H1 (cell line): ENCODE results near the gene CNOT3. TPM values are rescaled to one million over a fixed set of nuclear protein-coding genes. Genes with fewer than 3 reads are reported as not detected.

Source experiments
- CTCF ChIA-PET: fragments of 300-600 bp; sonication (Branson Sonifier 250); formaldehyde crosslinking; loops from one replicate; lab custom pipeline; 2021; ENCODE audit not compliant: partially characterized antibody; lab: Charles Lee
- POLR2A ChIA-PET: fragments of 300-600 bp; sonication (Branson Sonifier 250); formaldehyde crosslinking; loops from one replicate; lab custom pipeline; 2021; ENCODE audit warnings: inconsistent platforms; ENCODE audit not compliant: partially characterized antibody; lab: Charles Lee
- DNase-seq, 2 experiments: peaks; one replicate each; pipeline versions ENCODE4 v3.0.0 to v3.0.0-alpha.2; 2010 to 2022; ENCODE audit warnings: low spot score in 2 of 2, low read depth in 1 of 2, mixed read lengths in 1 of 2
- FAIRE-seq: peaks from 2 replicates; lab custom pipeline; 2011; peaks lifted over from hg19 to GRCh38; lab: Jason Lieb, UNC
- H2AFZ ChIP-seq: 2 replicates; pipeline ENCODE4 v1.8.1; 2012; ENCODE audit warnings: low read length, inconsistent platforms
- H2AK5ac ChIP-seq: 2 replicates; pipeline ENCODE4 v1.6.1; 2013; ENCODE audit warnings: low read depth, low read length
- H2BK120ac ChIP-seq: replicated peaks from 2 replicates; pipeline ENCODE3; 2013; ENCODE audit warnings: low read depth, low read length, inconsistent platforms
- H2BK12ac ChIP-seq: 2 replicates; pipeline ENCODE4 v1.6.1; 2013; ENCODE audit warnings: low read depth, low read length
- H2BK15ac ChIP-seq: 2 replicates; pipeline ENCODE4 v1.6.1; 2013; ENCODE audit warnings: low read length
- H2BK20ac ChIP-seq: 2 replicates; pipeline ENCODE4 v1.6.1; 2013; ENCODE audit warnings: low read length
- H2BK5ac ChIP-seq: 2 replicates; pipeline ENCODE4 v1.6.1; 2013; ENCODE audit warnings: low read depth, low read length
- H3K14ac ChIP-seq: 2 replicates; pipeline ENCODE4 v1.6.1; 2013; ENCODE audit warnings: inconsistent platforms; ENCODE audit not compliant: insufficient read length
- H3K18ac ChIP-seq: 2 replicates; pipeline ENCODE4 v1.6.1; 2013; ENCODE audit warnings: low read length; ENCODE audit errors: extremely low read depth
- H3K23ac ChIP-seq: 2 replicates; pipeline ENCODE4 v1.6.1; 2013; ENCODE audit warnings: inconsistent platforms; ENCODE audit not compliant: insufficient read length
- H3K23me2 ChIP-seq: 2 replicates; pipeline ENCODE4 v1.6.1; 2013; ENCODE audit warnings: low read depth, low read length
- H3K27ac ChIP-seq: 2 replicates; pipeline ENCODE4 v1.6.1; 2011; ENCODE audit warnings: low read depth, low read length, inconsistent platforms
- H3K27me3 ChIP-seq, 4 experiments: replicated peaks in 1 of 4; 1 replicate in 1 of 4; 2 replicates in 3 of 4; pipeline versions ENCODE4 v1.6.1 to v1.8.1; 2011 to 2013; ENCODE audit warnings: low read length in 3 of 4, mild to moderate bottlenecking in 3 of 4, inconsistent platforms in 2 of 4, mixed read lengths in 2 of 4, moderate library complexity in 1 of 4; ENCODE audit not compliant: control insufficient read depth in 3 of 4, insufficient read depth in 3 of 4; ENCODE audit errors: extremely low read depth in 1 of 4
- H3K36me3 ChIP-seq, 4 experiments: 2 replicates each; pipeline versions ENCODE4 v1.6.1 to v1.8.1; 2011 to 2013; ENCODE audit warnings: mild to moderate bottlenecking in 4 of 4, low read length in 3 of 4, moderate library complexity in 2 of 4, control low read depth in 1 of 4, inconsistent platforms in 1 of 4; ENCODE audit not compliant: insufficient read depth in 4 of 4, control insufficient read depth in 2 of 4
- H3K4ac ChIP-seq: replicated peaks from 2 replicates; pipeline ENCODE3; 2013; ENCODE audit warnings: low read length, low read depth, mixed read lengths, inconsistent platforms; ENCODE audit not compliant: insufficient read length
- H3K4me1 ChIP-seq, 4 experiments: replicated peaks in 1 of 4; 1 replicate in 1 of 4; 2 replicates in 3 of 4; pipeline versions ENCODE4 v1.6.1 to v1.8.1; 2011 to 2013; ENCODE audit warnings: low read length in 3 of 4, inconsistent platforms in 2 of 4, mixed read lengths in 1 of 4; ENCODE audit not compliant: insufficient read depth in 4 of 4, control insufficient read depth in 3 of 4
- H3K4me2 ChIP-seq, 2 experiments: 2 replicates each; pipeline versions ENCODE4 v1.6.1 to v1.8.1; 2011 to 2013; ENCODE audit warnings: low read depth in 2 of 2, low read length in 2 of 2, control low read depth in 1 of 2, inconsistent platforms in 1 of 2, mild to moderate bottlenecking in 1 of 2; ENCODE audit not compliant: insufficient read depth in 1 of 2
- H3K4me3 ChIP-seq, 4 experiments: fragments of 200-600, 300-600 bp in 1 of 4; sonication (generic), shearing (Covaris generic), sonication (Bioruptor Twin) in 1 of 4; 2 replicates each; pipeline versions ENCODE4 v1.5.1 to v1.8.1; 2011 to 2016; ENCODE audit warnings: low read length in 4 of 4, low read depth in 3 of 4, control low read depth in 2 of 4, inconsistent platforms in 2 of 4, mild to moderate bottlenecking in 2 of 4, mixed read lengths in 1 of 4, moderate library complexity in 1 of 4; ENCODE audit not compliant: insufficient read depth in 2 of 4; ENCODE audit errors: extremely low read depth in 1 of 4
- H3K56ac ChIP-seq: replicated peaks from 2 replicates; pipeline ENCODE3; 2013; ENCODE audit warnings: low read depth, mild to moderate bottlenecking, mixed read lengths, low read length, inconsistent platforms; ENCODE audit not compliant: insufficient read length
- H3K79me1 ChIP-seq: 2 replicates; pipeline ENCODE4 v1.6.1; 2013; ENCODE audit warnings: low read depth, low read length, control low read depth
- H3K79me2 ChIP-seq, 2 experiments: 2 replicates each; pipeline versions ENCODE4 v1.6.1 to v1.8.1; 2012 to 2013; ENCODE audit warnings: low read length in 2 of 2, mild to moderate bottlenecking in 2 of 2, inconsistent platforms in 1 of 2; ENCODE audit not compliant: insufficient read depth in 2 of 2, control insufficient read depth in 1 of 2
- H3K9ac ChIP-seq, 4 experiments: replicated peaks in 1 of 4; 1 replicate in 1 of 4; 2 replicates in 3 of 4; pipeline versions ENCODE4 v1.6.1 to v1.8.1; 2011 to 2013; ENCODE audit warnings: low read depth in 3 of 4, low read length in 3 of 4, control low read depth in 2 of 4, mild to moderate bottlenecking in 2 of 4, moderate library complexity in 2 of 4, inconsistent platforms in 1 of 4; ENCODE audit errors: extremely low read depth in 1 of 4
- H3K9me3 ChIP-seq, 2 experiments: 2 replicates each; pipeline versions ENCODE4 v1.6.1 to v1.8.1; 2012 to 2013; ENCODE audit warnings: mild to moderate bottlenecking in 2 of 2, moderate library complexity in 2 of 2, control low read depth in 1 of 2, inconsistent platforms in 1 of 2, low read depth in 1 of 2, low read length in 1 of 2, mixed read lengths in 1 of 2; ENCODE audit not compliant: insufficient read depth in 2 of 2
- H4K20me1 ChIP-seq, 2 experiments: replicated peaks in 1 of 2; 2 replicates each; pipeline versions ENCODE3 to v1.8.1; 2011 to 2013; ENCODE audit warnings: inconsistent platforms in 2 of 2, low read length in 2 of 2, mild to moderate bottlenecking in 1 of 2; ENCODE audit not compliant: insufficient read depth in 2 of 2, control insufficient read depth in 1 of 2
- H4K5ac ChIP-seq: 2 replicates; pipeline ENCODE4 v1.6.1; 2013; ENCODE audit warnings: low read length, low read depth, mixed read lengths, inconsistent platforms; ENCODE audit not compliant: insufficient read length
- H4K8ac ChIP-seq: 2 replicates; pipeline ENCODE4 v1.8.0; 2013; ENCODE audit warnings: mild to moderate bottlenecking, moderate library complexity, low read length, inconsistent platforms; ENCODE audit not compliant: insufficient read depth; ENCODE audit errors: extremely low read depth
- H4K91ac ChIP-seq: replicated peaks from 2 replicates; pipeline ENCODE3; 2013; ENCODE audit warnings: low read length, mixed read lengths, inconsistent platforms; ENCODE audit not compliant: insufficient read length
- BCL11A ChIP-seq, 2 experiments: IDR thresholded peaks; one replicate each; pipeline ENCODE4 v1.6.1; 2011; ENCODE audit warnings: low read depth in 2 of 2, low read length in 2 of 2, mild to moderate bottlenecking in 2 of 2
- KDM4A ChIP-seq: IDR thresholded peaks from one replicate; pipeline ENCODE4 v1.7.1; 2012; ENCODE audit warnings: low read depth, mild to moderate bottlenecking, moderate library complexity, low read length, inconsistent platforms; ENCODE audit not compliant: severe bottlenecking
- MAX ChIP-seq: IDR thresholded peaks from 2 replicates; pipeline ENCODE4 v1.6.1; 2012; ENCODE audit warnings: inconsistent platforms
- PHF8 ChIP-seq: fragments of 200-600 bp; sonication (generic); conservative IDR thresholded peaks from 2 replicates; pipeline ENCODE4 v1.7.1; 2012; ENCODE audit warnings: low read depth, mild to moderate bottlenecking, inconsistent platforms, low read length, moderate library complexity
- POU5F1 ChIP-seq: IDR thresholded peaks from 2 replicates; pipeline ENCODE4 v1.6.1; 2011; ENCODE audit warnings: low read depth, mild to moderate bottlenecking, low read length, moderate library complexity
- RNF2 ChIP-seq: fragments of 200-900, 300-1000 bp; sonication (generic); IDR thresholded peaks from 2 replicates; pipeline ENCODE4 v1.7.1; 2016; ENCODE audit warnings: borderline replicate concordance, low read depth, mild to moderate bottlenecking, antibody characterized with exemption, low read length; ENCODE audit not compliant: poor library complexity, severe bottlenecking; ENCODE audit errors: missing control alignments
- SIX5 ChIP-seq: IDR thresholded peaks from 2 replicates; pipeline ENCODE4 v1.6.1; 2011; ENCODE audit warnings: mild to moderate bottlenecking, low read depth, low read length
- SP2 ChIP-seq: IDR thresholded peaks from 2 replicates; pipeline ENCODE4 v1.6.1; 2012; ENCODE audit warnings: mild to moderate bottlenecking, low read length, inconsistent platforms
- SP4 ChIP-seq: IDR thresholded peaks from 2 replicates; pipeline ENCODE4 v1.6.1; 2012; ENCODE audit warnings: low read length, inconsistent platforms
- TBP ChIP-seq: IDR thresholded peaks from 2 replicates; pipeline ENCODE4 v1.6.1; 2011; ENCODE audit warnings: low read depth, low read length, improper control_type of control experiment
- USF2 ChIP-seq: IDR thresholded peaks from 2 replicates; pipeline ENCODE4 v1.6.1; 2011; ENCODE audit warnings: low read length, improper control_type of control experiment
- WGBS, 2 experiments: shearing (Covaris generic) in 1 of 2; methylation state at CpG; one replicate each; pipeline versions ENCODE4 v1.1.6 to v1.1.7; 2013 to 2015; ENCODE audit warnings: low lambda C conversion rate in 2 of 2, mixed read lengths in 2 of 2, inconsistent platforms in 1 of 2, low coverage in 1 of 2, missing lambda C conversion rate in 1 of 2; ENCODE audit not compliant: insufficient replicate concordance in 2 of 2, insufficient coverage in 1 of 2, insufficient read length in 1 of 2; ENCODE audit errors: extremely low coverage in 1 of 2, missing lambda C conversion rate in 1 of 2; 5-methylcytosine and 5-hydroxymethylcytosine counted together
- polyA plus RNA-seq, 7 experiments: library from polyadenylated mRNA; depleted of rRNA in 3 of 7; stranded (reverse) in 5 of 7; unstranded in 2 of 7; fragments of >200 nt in 5 of 7; fragments of 200-250 nt in 2 of 7; gene quantifications; 1 replicate in 5 of 7; 2 replicates in 1 of 7; 4 replicates in 1 of 7; pipeline versions ENCODE4 v1.2.1 to v1.2.3, GENCODE V29; 2011 to 2013; ENCODE audit warnings: missing spikeins in 2 of 7, mixed read lengths in 2 of 7
- total RNA-seq: library from RNA; stranded (reverse); fragmentation: NEBNext Ultra II Directional; extraction: Animal tissue kit (Norgen Biotek cat#: 25700); gene quantifications from 2 replicates; pipeline ENCODE4 v1.2.1, GENCODE V29; 2021

Gene CNOT3
- total and polyA plus RNA-seq, 2 of the 8 experiments (the other 6 are each of a cell fraction or from before 2014, with no cell fraction given): 21.2 to 86.4 TPM

GRCh38 chr19:54149021-54149812 is 11.7 kb downstream of the CNOT3 start:
- no peaks in the 10 kb centered on the region for H3K79me2 ChIP-seq
- H3K4me3 ChIP-seq: no peak overlapping the region
- H2BK15ac ChIP-seq: no peak overlapping the region
- DNase-seq: no peak
- H3K9me3 ChIP-seq: no peaks in the 10 kb centered on the region
- no peak for FAIRE-seq
- H3K18ac ChIP-seq: no peak overlapping the region
- no peaks in the 10 kb centered on the region for H3K27me3 ChIP-seq
- H2BK5ac ChIP-seq: no peak overlapping the region
- H2AFZ ChIP-seq: no peak overlapping the region
- H4K91ac ChIP-seq: no peak overlapping the region
- H2BK20ac ChIP-seq: no peak overlapping the region
- no peak overlapping the region for H4K5ac ChIP-seq
- ChIA-PET CTCF (interaction anchor here (2.3 kb wide), 1 partner anchor 8 kb away, joined by 6 read pairs; no protein-coding TSS in a partner anchor), POLR2A (interaction anchor here (1.1 to 14.8 kb wide), 5 partner anchors 9 to 41 kb away, joined by 3 to 348 read pairs (median 5); partner anchors contain the start of genes CNOT3 and LENG1)
- no peak overlapping the region for H3K23ac ChIP-seq
- H2BK12ac ChIP-seq: no peak overlapping the region
- no peaks in the 10 kb centered on the region for H3K4me1 ChIP-seq
- no peak overlapping the region for H3K4ac ChIP-seq
- no peak overlapping the region for H3K56ac ChIP-seq
- 94% methylated on average over 12 of the region's 12 CpGs; no CpG with 5 or more reads in 1 of the 2 experiments for WGBS, 2 experiments
- H2BK120ac ChIP-seq: no peak overlapping the region
- H4K20me1 ChIP-seq: peaks cover 20 to 33% of the 10 kb centered on the region in 2 experiments
- no peak overlapping the region for H4K8ac ChIP-seq
- H3K79me1 ChIP-seq: no peaks in the 10 kb centered on the region; the same call in 1 of the 2 replicates
- no peak overlapping the region for H3K4me2 ChIP-seq
- H3K9ac ChIP-seq: no peak overlapping the region
- H2AK5ac ChIP-seq: no peak overlapping the region
- H3K27ac ChIP-seq: no peak overlapping the region
- H3K14ac ChIP-seq: no peak overlapping the region
- no peaks in the 10 kb centered on the region for H3K23me2 ChIP-seq
- H3K36me3 ChIP-seq: peaks cover 49 to 94% (median 83%) of the 10 kb centered on the region in 4 experiments
- TF ChIP-seq TBP (no peak), KDM4A (no peak), BCL11A (IDR thresholded peaks at IDR 0.05; ENCODE audit: low read depth in 2 of 2, low read length in 2 of 2) (no peak), POU5F1 (no peak), MAX (no peak), RNF2 (no peak), SP4 (no peak), PHF8 (no peak), SP2 (no peak), USF2 (no peak), SIX5 (no peak)
